HG02798 (cell line): Measurements from ENCODE around the gene BRD9.
A peak's percentile ranks its signal among the peaks of the same experiment; 100 is the strongest.
"Not testable (repeated sequence)": the region's sequence is repeated elsewhere in the genome, so short reads cannot be mapped to it uniquely, and the experiment has no call there.

Source experiments
- ATAC-seq: cut with Tn5 transposase; IDR thresholded peaks from one replicate; pipeline ENCODE4 v1.9.1; 2021; ENCODE audit warnings: mild to moderate bottlenecking; ENCODE audit not compliant: unreplicated experiment, poor library complexity

BRD9 gene

GRCh38 chr5:923281-923873, 30.8 kb upstream of the BRD9 start:
- ATAC-seq: peak; percentile 79

- no peak for ATAC-seq
Observed at GRCh38 chr5:922436-923280, 30.1 kb upstream of the BRD9 start.

DNA sequence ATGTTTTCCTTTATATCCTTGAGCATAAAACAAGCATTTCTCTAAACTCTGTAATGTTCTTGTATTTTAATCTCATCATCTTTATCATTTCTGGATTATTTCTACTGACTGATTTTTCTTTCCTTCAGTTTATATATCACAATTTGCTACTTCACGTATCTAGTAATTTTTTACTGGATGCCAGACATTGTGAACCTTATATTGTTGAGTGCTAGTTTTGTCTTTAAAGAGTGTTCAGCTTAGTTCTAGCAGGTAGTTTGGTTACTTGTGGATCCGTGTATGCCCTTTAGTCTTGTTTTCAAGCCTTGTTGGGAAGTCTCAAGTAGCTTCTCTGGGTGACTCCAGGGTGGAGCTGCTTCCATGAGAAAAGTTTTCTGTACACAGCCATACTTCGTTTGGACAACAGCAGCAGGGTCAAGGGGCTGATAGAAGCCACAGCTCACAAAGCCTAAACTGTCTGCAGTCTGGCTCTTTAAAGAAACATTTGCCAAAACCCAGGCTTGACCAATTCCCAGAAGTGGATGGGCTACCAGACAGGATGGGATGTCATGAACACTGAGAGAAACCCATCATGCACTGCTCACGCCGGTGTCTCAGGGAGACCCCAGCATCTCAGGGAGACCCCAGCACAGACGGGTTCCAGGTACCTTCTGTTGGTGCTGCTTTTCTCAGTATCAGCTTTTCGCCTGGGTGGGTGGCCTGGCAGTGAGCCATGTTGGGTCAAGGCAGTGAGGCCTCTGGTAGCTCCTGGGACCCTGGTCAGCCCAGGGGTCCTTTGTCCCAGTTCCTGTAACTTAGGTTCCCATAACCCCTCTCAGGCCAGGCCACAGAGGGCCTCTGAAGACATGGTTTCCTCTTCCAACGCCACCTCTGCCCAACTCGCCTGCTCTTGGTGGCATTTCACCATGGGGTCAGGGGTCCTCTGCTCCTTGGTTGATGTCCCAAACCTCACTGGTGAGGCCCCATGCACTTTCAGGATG, 29.1 kb upstream of the BRD9 start:
- no peak for ATAC-seq

- no peak for ATAC-seq
Observed at GRCh38 chr5:920321-920720, 27.7 kb upstream of the BRD9 start.

GRCh38 chr5:919356-920000, 26.9 kb upstream of the BRD9 start:
- no peak for ATAC-seq

GRCh38 chr5:918717-919116, 26.1 kb upstream of the BRD9 start:
- ATAC-seq: not testable (repeated sequence)

DNA sequence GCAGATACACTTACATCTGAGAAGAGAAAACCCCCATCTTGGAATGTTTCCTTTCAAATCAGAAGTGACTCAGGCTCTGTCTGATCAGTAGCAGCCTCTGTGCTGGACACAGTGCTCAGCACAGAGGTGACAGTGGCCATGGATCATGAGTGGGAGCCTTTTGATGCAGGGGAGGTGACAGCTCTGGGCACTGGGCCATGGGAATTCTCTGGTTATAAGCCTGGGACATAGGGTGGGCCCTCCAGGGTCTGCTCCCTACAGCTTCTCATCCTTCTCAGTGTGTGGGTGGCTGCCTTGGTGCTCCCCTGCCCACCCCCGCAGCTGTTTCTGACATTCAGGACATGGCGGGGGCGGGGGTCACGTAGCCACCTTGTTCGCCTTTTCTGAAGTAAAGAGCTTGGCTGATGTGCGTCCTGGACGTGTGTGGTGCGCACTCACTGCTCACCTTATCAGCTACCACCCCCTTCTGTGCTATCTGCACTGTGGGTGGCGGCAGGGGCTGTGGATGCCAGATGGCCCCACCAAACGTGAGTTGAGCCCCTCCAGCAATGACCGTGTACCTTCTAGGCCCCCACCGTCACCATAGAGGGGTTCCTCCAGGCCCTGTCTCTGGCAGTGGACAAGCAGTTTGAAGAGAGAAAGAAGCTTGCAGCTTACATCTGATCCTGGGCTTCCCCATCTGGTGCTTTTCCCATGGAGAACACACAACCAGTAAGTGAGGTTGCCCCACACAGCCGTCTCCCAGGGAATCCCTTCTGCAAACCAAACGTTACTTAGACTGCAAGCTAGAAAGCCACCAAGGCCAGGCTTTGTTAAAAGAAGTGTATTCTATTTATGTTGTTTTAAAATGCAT, 24.1 kb upstream of the BRD9 start:
- no peak for ATAC-seq

- no peak for ATAC-seq
Observed at GRCh38 chr5:915946-916345, 23.3 kb upstream of the BRD9 start.

DNA sequence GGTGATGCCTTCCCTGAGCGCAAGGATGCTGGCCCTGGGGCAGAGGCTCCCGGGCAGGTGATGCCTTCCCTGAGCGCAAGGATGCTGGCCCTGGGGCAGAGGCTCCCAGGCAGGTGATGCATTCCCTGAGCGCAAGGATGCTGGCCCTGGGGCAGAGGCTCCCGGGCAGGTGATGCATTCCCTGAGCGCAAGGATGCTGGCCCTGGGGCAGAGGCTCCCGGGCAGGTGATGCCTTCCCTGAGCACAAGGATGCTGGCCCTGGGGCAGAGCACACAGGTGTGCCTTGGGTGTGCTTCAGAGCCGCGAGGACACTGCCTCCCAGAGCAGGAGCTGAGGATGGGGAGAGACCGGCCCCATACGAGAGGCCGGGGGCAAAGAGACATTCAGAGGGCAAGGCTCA, 22.7 kb upstream of the BRD9 start:
- ATAC-seq: not testable (repeated sequence)

GRCh38 chr5:914612-915011, 22.0 kb upstream of the BRD9 start:
- ATAC-seq: no peak

DNA sequence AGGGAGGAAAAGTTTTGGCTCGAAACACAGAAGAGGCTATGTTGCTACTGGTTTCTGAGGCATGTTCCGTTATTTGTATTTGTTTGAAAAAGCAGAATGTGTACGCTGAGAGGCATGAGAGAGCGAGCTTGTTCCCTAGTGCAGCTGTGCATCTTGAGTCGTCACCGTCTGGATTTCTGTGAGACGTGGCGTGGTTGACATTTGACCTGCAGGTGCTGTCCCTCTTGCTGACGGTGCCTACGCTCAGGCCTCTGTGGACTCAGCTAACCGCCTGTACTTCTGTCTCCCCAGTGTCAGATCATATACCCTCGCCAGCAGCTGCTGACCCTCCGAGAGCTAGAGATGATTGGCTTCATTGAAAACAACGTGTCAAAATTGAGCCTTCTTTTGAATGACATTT, 21.6 kb upstream of the BRD9 start:
- no peak for ATAC-seq

GRCh38 chr5:912280-913091, 19.9 kb upstream of the BRD9 start:
- peak; percentile 62 for ATAC-seq

- no peak for ATAC-seq
Observed at GRCh38 chr5:911601-912000, 19.0 kb upstream of the BRD9 start.

DNA sequence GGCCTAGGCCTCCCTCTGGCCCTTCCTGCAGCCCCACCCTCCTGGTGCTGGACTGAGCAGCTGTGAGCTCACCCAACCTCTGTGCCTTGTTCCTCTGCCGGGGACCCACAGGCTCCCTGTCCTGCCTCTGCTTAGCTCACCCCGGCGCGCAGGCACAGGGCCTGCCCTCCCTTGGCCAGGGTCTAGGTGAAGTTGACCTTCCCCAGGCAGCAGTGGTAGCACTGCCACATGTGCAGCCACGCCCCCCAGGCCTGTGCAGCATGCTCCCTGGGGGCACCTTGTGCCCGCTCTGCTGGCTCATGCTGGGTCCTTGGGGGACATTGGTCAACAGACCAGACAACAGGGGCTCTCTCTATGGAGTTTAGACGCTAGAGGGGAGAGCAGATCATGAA, 18.2 kb upstream of the BRD9 start:
- no peak for ATAC-seq

- ATAC-seq: no peak
Observed at GRCh38 chr5:909994-910768, 17.6 kb upstream of the BRD9 start.

DNA sequence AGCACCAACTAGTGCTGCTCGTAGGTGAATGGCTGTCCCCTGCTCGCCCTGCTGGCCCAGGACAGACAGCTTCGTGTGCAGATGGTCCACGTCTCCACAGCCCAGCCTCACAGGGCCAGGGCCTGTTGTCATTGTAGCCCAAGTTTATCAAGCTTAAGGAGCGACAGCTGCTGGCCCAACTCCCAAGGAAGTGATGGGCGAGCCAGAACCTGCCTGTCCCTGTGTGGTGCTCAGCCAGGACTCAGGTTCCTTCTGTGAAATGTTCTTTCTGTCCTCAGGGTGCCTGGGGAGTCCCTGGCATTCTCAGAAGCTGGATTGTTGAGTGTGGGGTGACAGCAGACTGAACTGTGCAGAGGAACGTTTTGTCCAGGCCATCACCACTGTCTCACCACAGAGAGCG, 16.5 kb upstream of the BRD9 start:
- no peak for ATAC-seq

- ATAC-seq: no peak
Observed at GRCh38 chr5:908172-908571, 15.6 kb upstream of the BRD9 start.

GRCh38 chr5:907366-907910, 14.8 kb upstream of the BRD9 start:
- ATAC-seq: no peak
